ENCODE data around the gene DCLK3.

DNA sequence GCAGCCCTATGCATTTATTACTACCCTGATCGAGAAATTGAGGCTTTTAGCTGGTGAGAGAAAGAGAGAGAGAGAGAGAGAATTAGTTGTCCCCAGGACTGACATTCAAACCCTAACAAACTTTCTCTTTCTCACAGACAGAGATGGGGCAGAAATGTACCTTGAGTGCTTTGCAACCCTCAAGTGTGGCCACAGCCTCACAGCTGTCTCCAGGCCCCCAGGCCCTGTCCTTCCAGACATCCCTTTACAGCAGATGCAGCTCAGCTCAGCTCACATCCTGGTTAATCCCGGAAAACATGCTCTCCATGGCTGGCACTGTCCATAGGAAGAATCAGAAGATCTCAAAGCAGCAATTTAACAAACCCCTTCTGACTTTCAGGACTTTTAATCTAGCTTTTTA lies 67.6 kb downstream of the DCLK3 start:
- TF ChIP-seq, protein P1, sequence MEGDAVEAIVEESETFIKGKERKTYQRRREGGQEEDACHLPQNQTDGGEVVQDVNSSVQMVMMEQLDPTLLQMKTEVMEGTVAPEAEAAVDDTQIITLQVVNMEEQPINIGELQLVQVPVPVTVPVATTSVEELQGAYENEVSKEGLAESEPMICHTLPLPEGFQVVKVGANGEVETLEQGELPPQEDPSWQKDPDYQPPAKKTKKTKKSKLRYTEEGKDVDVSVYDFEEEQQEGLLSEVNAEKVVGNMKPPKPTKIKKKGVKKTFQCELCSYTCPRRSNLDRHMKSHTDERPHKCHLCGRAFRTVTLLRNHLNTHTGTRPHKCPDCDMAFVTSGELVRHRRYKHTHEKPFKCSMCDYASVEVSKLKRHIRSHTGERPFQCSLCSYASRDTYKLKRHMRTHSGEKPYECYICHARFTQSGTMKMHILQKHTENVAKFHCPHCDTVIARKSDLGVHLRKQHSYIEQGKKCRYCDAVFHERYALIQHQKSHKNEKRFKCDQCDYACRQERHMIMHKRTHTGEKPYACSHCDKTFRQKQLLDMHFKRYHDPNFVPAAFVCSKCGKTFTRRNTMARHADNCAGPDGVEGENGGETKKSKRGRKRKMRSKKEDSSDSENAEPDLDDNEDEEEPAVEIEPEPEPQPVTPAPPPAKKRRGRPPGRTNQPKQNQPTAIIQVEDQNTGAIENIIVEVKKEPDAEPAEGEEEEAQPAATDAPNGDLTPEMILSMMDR (IDR thresholded peaks at IDR 0.05; ENCODE audit: insufficient read depth, low read depth, low read length): no peak
- no peak for TF ChIP-seq EZH2 (IDR thresholded peaks at IDR 0.05; ENCODE audit: insufficient read depth, low read length)
